Stimulated activated effector memory CD8-positive, alpha-beta T cell treated with anti-CD3 and anti-CD28 coated beads, Interleukin-12 subunit alpha, Interleukin-12 subunit beta, amount 100 ng/mL, for 72 hours (primary cell): ENCODE measurements around the gene FKBP10.

ENCODE experiments used
- ATAC-seq: fragments of 150-1000 bp; cut with Tn5 transposase; 2 replicates; pipeline ENCODE4 v1.10.0; 2021
- DNase-seq, 2 donors: peaks; one replicate each; pipeline ENCODE4 v3.0.0; 2021 to 2022; ENCODE audit warnings: low spot score in 2 of 2
- H3K27ac Mint-ChIP-seq: one replicate; pipeline ENCODE4 v1.8.0; 2022; ENCODE audit warnings: mild to moderate bottlenecking, mixed read lengths
- H3K36me3 Mint-ChIP-seq: one replicate; pipeline ENCODE4 v1.8.0; 2022; ENCODE audit warnings: mild to moderate bottlenecking, mixed read lengths
- H3K4me1 Mint-ChIP-seq: one replicate; pipeline ENCODE4 v1.8.0; 2022; ENCODE audit warnings: mixed read lengths
- H3K4me3 Mint-ChIP-seq: one replicate; pipeline ENCODE4 v1.8.0; 2022; ENCODE audit warnings: mild to moderate bottlenecking, mixed read lengths
- H3K9me3 Mint-ChIP-seq: one replicate; pipeline ENCODE4 v1.8.0; 2022; ENCODE audit warnings: mixed read lengths

FKBP10 gene

GRCh38 chr17:41870097-41870496 lies 57.3 kb downstream of the FKBP10 start:
- H3K36me3 Mint-ChIP-seq, result peaks cover 93% of the 10 kb centered on the region
- no peak for DNase-seq
- peaks cover 6% of the 10 kb centered on the region for H3K4me1 Mint-ChIP-seq
- H3K4me3 Mint-ChIP-seq, result no peak overlapping the region
- H3K9me3 Mint-ChIP-seq, result no peaks in the 10 kb centered on the region
- no peak for ATAC-seq
- peak overlapping the region; percentile 85 for H3K27ac Mint-ChIP-seq

- Mint-ChIP-seq H3K27ac (peak overlapping the region; percentile 85), H3K9me3 (no peaks in the 10 kb centered on the region), H3K36me3 (peaks cover 93% of the 10 kb centered on the region), H3K4me1 (peaks cover 6% of the 10 kb centered on the region), H3K4me3 (no peak overlapping the region)
- DNase-seq (no peak), ATAC-seq (no peak)
These were observed 57.8 kb downstream of the FKBP10 start for GRCh38 chr17:41870627-41871026.

- Mint-ChIP-seq H3K4me3 (no peak overlapping the region), H3K27ac (peak overlapping the region; percentile 10), H3K9me3 (no peaks in the 10 kb centered on the region), H3K4me1 (peaks cover 6% of the 10 kb centered on the region), H3K36me3 (peaks cover 96% of the 10 kb centered on the region)
- no peak for ATAC-seq
- DNase-seq, result no peak
These were observed 59.0 kb downstream of the FKBP10 start for GRCh38 chr17:41871789-41872188.
